Activated T-cell treated with anti-CD3 and anti-CD28 coated beads for 4 hours (primary cell): ENCODE measurements around the gene MDK.

Experiments used
- DNase-seq: peaks from one replicate; pipeline ENCODE4 v3.0.0-alpha.2; 2020

Gene MDK

DNA sequence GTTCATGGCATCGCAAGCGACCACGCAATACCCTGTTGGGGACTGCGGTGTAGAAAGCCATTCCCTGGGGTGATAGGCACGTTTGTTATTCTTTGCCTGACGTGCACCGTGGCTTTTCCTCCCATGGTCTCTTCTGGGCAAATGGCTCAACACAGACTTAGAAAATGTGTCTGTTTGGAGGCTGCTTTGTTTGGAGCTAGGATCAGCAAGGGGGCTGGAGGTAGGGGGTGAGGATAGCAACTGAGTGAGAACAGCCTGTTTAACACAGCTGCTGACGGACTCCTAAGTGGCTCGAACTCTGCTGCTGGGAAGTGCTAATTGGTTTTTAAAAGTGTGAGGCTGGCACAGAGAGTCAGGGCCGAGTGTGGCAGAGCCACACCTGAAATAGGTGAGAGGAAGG lies 26.2 kb downstream of the MDK start:
- no peak for DNase-seq

DNA sequence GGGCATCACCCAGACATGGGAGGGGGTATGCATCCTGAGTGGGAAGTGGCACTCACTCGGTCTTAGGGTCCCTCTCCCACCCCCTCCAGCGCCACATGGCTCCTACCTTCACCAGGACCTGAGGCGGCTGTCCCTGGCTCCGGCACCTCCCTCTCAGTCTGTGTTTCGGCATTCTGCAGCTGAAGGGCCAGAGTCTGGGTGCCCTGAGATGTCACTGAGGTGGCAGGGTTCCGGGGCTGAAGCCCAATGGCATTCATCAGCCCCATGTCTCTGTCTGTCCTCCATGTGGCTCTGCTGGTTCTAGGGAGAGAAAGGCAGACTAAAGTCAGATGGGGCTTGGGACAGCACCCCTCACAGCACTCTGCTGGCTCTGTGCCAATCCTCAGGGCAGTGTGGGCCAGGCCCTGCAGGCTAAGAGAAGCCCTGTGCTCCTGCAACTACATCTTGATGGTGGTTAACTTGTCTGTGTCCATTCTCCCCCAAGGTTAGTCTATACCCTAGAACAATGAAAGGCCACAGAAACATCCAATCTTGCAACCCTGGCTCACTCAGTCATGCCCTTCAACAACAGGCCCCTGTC lies 27.0 kb downstream of the MDK start:
- DNase-seq: no peak

DNA sequence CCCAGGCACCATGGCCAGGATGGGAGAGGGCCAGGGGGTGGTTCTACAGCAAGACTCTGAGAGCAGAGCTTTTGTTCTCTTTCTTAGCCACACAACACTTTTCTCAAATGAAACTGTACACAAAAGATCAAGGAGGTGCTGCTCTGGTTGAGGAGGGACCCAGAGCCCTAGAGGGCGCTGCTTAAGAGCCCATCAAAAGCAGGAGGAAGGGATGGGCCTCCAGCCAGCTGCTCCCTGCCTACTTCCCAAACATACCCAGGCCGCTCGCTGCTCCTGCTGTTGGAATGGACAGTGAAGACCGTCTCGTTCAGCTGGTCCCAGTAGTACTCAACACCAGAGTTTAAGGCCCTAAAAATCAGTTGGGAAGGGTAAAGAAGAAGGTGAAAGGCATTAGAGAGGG lies 28.6 kb downstream of the MDK start:
- DNase-seq: no peak

GRCh38 chr11:46413760-46414465 lies 32.4 kb downstream of the MDK start:
- DNase-seq: no peak

GRCh38 chr11:46414466-46414796 lies 33.0 kb downstream of the MDK start:
- DNase-seq: no peak

- DNase-seq: no peak
Measured at GRCh38 chr11:46414879-46415278, 33.4 kb downstream of the MDK start.

DNA sequence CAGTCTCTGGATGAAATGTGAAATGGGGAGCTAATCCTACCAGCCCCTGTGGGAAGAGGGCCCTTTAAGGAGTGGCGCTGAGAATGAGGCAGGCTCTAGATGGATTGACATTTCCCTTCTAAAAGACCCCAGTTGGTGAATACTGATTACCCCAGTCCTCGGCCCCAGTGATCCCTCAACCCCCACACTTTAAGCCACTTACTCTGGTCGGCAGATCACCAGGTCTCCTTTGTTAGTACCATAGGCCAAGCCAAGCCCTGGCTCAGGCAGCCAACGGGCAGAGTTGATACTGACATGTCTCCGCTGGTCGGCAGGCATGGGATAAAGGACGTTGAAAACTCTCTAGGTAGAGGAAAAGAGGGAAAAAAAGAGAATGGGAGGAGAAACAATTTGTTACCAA lies 36.2 kb downstream of the MDK start:
- DNase-seq: no peak

GRCh38 chr11:46418751-46419150 lies 37.3 kb downstream of the MDK start:
- DNase-seq: no peak

GRCh38 chr11:46420513-46420912 lies 39.0 kb downstream of the MDK start:
- no peak for DNase-seq

DNA sequence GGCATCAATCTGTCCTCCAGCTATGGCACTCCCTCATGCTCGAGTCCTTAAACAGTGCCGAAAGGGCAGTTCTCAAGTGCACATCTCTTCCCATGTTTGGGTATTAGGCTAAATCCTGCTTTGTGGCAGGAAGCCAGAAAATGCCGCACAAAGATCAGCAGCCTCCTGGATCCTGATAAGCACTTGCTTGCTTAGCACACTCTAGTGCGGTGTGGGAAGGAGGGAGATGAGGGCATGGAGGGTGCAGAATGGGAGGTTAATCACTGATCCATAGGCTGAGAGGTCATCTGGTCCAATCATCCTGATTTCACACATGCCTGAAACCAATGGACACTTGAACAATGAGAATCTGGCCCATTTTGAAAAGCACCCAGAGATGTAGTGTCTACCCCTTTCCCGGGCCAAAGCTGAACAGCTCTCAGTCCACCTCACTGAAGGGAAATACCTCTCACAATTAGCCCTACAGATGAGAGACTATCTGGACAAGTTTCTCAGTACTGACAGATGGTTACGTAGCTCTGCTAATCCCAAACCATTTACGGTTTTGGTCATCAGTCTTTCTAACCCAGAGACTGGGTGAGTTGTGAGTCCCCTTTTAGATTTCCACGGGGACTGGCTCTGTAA lies 39.9 kb downstream of the MDK start:
- no peak for DNase-seq

DNA sequence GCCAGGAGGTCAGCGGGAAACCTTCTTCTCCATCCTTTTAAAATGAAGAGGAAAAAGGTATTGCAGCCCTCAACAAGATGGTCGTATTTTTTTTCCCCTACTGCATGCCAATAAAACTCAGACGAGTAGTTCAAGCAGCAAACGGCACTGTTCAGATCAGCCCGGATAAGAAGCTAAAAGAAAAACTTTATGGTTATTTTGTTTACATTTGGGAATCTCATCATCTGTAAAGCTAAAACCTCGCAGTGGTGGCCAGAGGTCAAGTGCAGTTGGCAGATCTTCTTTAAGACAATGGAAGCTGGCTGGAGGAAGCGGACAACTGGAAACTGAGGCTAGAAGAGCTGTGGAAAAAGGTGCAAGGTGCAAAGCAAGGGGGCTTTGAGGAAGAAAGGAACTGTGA lies 41.1 kb downstream of the MDK start:
- DNase-seq: no peak

DNA sequence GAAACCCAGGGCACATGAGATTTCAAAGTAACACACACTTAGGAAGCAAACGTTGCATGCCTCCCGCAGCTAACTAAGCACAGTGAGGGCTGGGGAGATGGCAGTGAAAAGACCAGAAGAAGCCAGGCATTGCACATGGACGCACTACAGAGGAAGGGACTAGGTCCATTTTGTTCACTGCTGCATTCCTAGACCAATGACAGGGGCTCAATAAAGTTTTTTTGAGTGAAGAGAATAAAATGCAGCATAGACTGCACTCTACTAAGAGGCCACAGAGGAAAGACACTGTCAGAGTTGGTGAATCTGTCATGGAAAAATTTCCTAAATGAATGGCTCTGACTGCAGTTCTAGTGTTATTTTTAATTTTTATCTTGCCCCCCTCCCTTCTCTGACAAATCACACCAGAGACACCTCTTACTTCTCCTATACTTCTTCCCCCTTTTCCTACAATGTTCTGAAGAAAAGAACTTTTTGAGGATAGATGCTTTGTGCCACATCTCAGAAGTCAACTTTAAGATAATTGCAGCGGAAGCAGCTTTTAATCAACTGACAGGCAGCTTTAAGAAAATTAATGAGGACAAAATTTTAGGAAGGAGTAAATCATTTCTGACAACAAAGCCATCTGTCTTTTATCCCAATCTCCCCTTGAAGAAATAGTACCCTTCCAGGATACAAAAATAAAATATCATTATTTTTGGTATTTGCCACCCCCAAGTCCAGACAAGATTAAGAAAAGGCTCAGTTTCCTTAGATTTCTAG lies 44.9 kb downstream of the MDK start:
- DNase-seq: no peak

- DNase-seq: no peak
Measured at GRCh38 chr11:46427364-46427763, 45.9 kb downstream of the MDK start.

- no peak for DNase-seq
Measured at GRCh38 chr11:46429717-46430116, 48.2 kb downstream of the MDK start.

DNA sequence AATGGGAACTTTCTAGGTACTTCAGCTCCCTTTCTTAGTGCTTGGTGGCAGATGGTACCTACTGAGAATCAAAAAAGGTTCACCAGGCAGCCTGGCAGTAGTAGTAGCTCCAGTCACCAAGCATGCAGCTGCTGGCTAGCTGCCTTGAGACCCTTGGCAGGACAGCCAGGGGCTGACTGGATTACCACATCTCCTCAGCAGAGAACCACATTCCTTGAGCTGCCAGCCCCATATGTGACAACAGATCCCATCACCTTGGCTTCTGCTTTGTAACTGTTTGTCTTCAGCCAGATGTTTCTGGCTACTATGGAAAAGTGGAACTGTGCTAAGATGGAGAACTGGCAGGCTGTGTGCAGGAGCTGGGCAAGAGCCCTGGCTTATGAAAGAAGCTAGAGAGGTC lies 49.7 kb downstream of the MDK start:
- no peak for DNase-seq
